Prostate gland (tissue), 2 donors: Measurements from ENCODE around the gene SLC5A1.

Experiments used
- CTCF ChIP-seq, 4 experiments: fragments of 200-600 bp in 2 of 4; fragments of 450-650 bp in 2 of 4; sonication (generic) in 2 of 4; IDR thresholded peaks; 1 replicate in 3 of 4; 2 replicates in 1 of 4; pipeline ENCODE4 v1.5.1; 2016 to 2019; ENCODE audit warnings: antibody characterized with exemption in 4 of 4, mild to moderate bottlenecking in 2 of 4, moderate library complexity in 2 of 4
- POLR2A ChIP-seq: fragments of 450-650 bp; IDR thresholded peaks from one replicate; pipeline ENCODE4 v1.6.1; 2016; ENCODE audit warnings: antibody characterized with exemption, mild to moderate bottlenecking

DNA sequence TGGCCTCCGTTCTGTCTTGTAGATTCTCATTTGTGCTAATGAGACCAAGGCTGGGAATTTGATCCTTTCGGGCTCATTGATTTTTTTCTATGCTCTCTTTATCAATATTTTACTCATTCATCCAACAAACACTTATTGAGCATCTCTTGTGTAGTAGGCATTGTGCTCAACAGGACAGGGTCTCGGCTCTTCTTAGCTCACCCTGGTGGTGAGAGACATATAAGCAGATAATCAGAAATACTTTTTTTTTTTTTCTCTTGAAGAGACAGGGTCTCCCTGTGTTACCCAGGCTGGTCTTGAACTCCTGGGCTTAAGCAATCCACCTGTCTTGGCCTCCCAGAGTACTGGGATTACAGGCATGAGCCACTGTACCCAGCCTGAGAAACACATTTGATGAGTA lies 48.0 kb upstream of the SLC5A1 start:
- TF ChIP-seq CTCF (IDR thresholded peaks at IDR 0.05) (no peak), POLR2A (no peak)
